ENCODE data around the gene WDR20. TPM values are rescaled to one million over a fixed set of nuclear protein-coding genes. Genes with fewer than 3 reads are reported as not detected.
"Not testable (repeated sequence)": the region's sequence is repeated elsewhere in the genome, so short reads cannot be mapped to it uniquely, and the experiment has no call there.

The WDR20 gene, protein sequence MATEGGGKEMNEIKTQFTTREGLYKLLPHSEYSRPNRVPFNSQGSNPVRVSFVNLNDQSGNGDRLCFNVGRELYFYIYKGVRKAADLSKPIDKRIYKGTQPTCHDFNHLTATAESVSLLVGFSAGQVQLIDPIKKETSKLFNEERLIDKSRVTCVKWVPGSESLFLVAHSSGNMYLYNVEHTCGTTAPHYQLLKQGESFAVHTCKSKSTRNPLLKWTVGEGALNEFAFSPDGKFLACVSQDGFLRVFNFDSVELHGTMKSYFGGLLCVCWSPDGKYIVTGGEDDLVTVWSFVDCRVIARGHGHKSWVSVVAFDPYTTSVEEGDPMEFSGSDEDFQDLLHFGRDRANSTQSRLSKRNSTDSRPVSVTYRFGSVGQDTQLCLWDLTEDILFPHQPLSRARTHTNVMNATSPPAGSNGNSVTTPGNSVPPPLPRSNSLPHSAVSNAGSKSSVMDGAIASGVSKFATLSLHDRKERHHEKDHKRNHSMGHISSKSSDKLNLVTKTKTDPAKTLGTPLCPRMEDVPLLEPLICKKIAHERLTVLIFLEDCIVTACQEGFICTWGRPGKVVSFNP
- 30.4 and 31.0 TPM in 2 replicates for total RNA-seq

DNA sequence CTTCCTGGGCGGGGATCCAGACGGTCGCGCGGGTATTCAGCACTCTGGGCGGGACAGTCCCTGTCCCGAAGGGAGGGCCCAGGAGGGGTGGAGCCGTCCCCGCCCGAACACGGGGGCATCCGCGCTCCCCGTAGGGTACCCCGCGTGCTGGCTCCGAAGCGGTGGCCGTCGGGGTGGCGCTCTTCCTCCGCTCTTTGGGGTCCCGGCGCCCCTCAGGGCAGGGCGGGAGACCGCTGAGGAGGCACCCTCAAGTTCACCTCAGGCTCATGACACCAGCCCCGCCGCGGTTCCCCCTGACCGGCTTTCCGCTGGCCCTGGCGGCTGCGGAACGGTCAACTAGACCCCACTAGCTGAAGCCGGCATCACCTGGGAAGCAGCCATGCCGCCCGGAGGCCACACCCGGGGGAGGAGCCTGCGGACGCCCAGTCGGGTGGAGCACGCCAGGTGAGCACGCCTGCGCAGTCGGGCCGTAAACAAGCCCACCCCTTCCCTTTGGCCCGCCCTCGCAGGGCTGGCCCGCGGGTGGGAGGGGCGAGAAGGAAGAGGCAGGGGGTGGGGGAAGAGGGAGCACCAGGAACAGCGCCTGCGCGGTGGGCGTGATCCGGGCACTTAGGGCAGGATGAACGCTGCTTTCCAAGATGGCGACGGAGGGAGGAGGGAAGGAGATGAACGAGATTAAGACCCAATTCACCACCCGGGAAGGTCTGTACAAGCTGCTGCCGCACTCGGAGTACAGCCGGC lies at the start of gene WDR20:
WDR20 (plus strand) TSS at position 612 of the 741 bp plus-strand sequence; CDS start at position 639, 27 bp downstream.
- peaks cover 1% of the 10 kb centered on the region for H3K36me3 Mint-ChIP-seq (ENCODE audit: low read depth)
- no peaks in the 10 kb centered on the region for H3K27me3 Mint-ChIP-seq
- H3K4me3 Mint-ChIP-seq = peak within 1 kb of the TSS; percentile 97
- intact Hi-C loops (cut with micrococcal nuclease) = loop anchor here (1.0 to 5.0 kb wide), 6 partner anchors 45 to 191 kb away; partner anchors contain the start of genes DYNC1H1 and HSP90AA1
- H3K9me3 Mint-ChIP-seq = no peaks in the 10 kb centered on the region
- H3K4me1 Mint-ChIP-seq = peaks cover 21% of the 10 kb centered on the region
- peak within 1 kb of the TSS; percentile 95 for H3K27ac Mint-ChIP-seq
- DNase-seq = peak; percentile 100

DNA sequence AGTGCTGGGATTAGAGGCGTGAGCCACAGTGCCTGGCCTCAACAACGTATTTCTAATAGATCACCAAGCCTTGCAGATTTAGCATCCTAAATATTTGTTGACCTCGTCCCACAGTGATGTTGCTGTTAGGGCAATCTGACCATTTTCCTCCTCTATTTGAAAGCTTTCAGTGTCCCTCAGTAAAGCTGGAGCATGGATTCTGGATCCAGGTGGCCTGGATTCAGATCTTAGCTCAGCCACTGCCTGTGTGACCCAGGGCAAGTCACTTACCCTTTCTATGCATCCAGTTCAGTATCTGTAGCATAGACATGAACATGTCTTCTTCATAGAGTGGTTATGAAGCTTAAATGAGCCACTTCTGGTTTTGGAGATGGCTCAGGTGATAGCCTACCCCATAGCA lies 49.0 kb upstream of the WDR20 start:
- Mint-ChIP-seq H3K4me1 (peaks cover 39% of the 10 kb centered on the region), H3K27me3 (no peaks in the 10 kb centered on the region), H3K9me3 (no peaks in the 10 kb centered on the region), H3K4me3 (no peak overlapping the region), H3K36me3 (ENCODE audit: low read depth) (peaks cover 14% of the 10 kb centered on the region), H3K27ac (no peak overlapping the region)
- intact Hi-C loops (cut with micrococcal nuclease) = loop anchor here (10.0 kb wide), 2 partner anchors 94 to 386 kb away; no protein-coding TSS in a partner anchor
- no peak for DNase-seq

DNA sequence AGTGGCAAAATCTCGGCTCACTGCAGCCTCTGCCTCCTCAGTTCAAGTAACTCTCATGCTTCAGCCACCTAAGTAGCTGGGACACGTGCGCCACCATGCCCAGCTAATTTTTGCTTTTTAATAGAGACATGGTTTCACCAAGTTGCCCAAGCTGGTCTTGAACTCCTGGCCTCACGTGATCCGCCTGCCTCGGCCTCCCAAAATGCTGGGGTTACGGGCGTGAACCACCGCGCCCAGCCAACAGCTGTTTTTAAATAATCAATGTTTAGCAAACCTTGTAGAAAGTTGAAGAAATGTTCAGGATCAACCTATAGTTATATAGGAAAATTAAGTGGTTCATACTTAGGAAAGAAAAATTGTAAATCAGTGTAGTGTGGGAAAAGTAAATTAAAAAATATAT lies 46.9 kb upstream of the WDR20 start:
- H3K4me1 Mint-ChIP-seq = peaks cover 46% of the 10 kb centered on the region
- H3K4me3 Mint-ChIP-seq = no peak overlapping the region
- no peak overlapping the region for H3K27ac Mint-ChIP-seq
- intact Hi-C loops (cut with micrococcal nuclease) = loop anchor here (10.0 kb wide), 2 partner anchors 92 to 388 kb away; no protein-coding TSS in a partner anchor
- no peaks in the 10 kb centered on the region for H3K9me3 Mint-ChIP-seq
- DNase-seq = no peak
- no peaks in the 10 kb centered on the region for H3K27me3 Mint-ChIP-seq
- H3K36me3 Mint-ChIP-seq (ENCODE audit: low read depth) = peaks cover 6% of the 10 kb centered on the region

DNA sequence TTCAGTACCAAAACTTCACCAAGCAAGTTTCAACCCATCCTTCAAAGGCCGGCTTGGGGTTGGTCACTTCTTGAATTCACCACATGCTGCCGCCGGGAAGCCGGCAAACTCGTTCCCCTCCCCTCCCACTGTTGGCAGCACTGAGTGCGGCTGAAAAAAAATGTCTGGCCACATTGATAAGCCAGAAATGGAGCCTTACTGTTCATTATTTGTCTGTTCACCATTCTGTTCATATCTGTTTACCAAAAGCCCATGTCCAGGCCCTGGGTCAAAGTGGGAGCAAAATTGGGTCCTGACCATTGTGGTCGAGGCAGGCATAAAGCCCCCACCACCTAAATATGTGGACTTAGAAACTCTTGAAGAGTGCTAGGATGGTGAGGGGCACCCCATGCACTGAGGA lies 45.6 kb upstream of the WDR20 start:
- Mint-ChIP-seq H3K4me3 (no peak overlapping the region), H3K4me1 (peaks cover 34% of the 10 kb centered on the region), H3K27ac (no peak overlapping the region), H3K36me3 (ENCODE audit: low read depth) (peaks cover 5% of the 10 kb centered on the region), H3K27me3 (no peaks in the 10 kb centered on the region), H3K9me3 (no peaks in the 10 kb centered on the region)
- intact Hi-C loops (cut with micrococcal nuclease) = loop anchor here (10.0 kb wide), 2 partner anchors 91 to 389 kb away; no protein-coding TSS in a partner anchor
- no peak for DNase-seq

DNA sequence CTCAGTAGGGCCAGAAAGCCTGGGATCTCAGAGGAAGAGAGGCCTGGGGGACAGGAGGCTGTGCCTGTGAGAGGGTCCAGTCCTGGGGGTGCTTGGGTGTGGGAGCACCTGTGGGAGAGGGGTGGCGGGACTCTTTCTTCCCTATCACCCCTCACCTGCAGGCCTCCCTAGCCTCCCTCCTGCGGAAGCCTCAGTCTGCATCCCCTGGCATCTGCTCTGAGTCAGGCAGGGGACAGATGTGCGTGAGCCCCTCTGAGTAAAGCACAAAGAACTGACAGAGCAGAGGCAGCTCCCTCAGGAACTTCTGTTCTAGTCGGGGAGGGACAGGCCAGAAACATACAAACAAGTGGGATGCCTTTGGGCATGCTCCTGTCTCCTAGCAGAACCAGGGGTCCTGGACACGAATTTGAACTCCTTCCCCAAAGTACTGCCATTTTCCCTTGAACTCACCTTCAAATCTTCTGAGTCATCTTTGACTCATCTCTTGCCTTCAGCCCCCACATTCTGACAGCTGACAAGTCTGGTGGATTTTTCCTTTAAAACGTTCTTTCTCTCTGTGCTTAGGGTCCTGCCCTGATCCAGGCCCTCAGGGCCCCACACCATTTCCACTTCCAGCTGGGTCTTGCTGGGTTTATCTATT lies 44.3 kb upstream of the WDR20 start:
- peaks cover 23% of the 10 kb centered on the region for H3K4me1 Mint-ChIP-seq
- H3K9me3 Mint-ChIP-seq = no peaks in the 10 kb centered on the region
- H3K4me3 Mint-ChIP-seq = no peak overlapping the region
- intact Hi-C loops (cut with micrococcal nuclease) = loop anchor here (10.0 kb wide), 2 partner anchors 89 to 391 kb away; no protein-coding TSS in a partner anchor
- no peaks in the 10 kb centered on the region for H3K36me3 Mint-ChIP-seq (ENCODE audit: low read depth)
- no peaks in the 10 kb centered on the region for H3K27me3 Mint-ChIP-seq
- no peak for DNase-seq
- H3K27ac Mint-ChIP-seq = peak overlapping the region; percentile 25

DNA sequence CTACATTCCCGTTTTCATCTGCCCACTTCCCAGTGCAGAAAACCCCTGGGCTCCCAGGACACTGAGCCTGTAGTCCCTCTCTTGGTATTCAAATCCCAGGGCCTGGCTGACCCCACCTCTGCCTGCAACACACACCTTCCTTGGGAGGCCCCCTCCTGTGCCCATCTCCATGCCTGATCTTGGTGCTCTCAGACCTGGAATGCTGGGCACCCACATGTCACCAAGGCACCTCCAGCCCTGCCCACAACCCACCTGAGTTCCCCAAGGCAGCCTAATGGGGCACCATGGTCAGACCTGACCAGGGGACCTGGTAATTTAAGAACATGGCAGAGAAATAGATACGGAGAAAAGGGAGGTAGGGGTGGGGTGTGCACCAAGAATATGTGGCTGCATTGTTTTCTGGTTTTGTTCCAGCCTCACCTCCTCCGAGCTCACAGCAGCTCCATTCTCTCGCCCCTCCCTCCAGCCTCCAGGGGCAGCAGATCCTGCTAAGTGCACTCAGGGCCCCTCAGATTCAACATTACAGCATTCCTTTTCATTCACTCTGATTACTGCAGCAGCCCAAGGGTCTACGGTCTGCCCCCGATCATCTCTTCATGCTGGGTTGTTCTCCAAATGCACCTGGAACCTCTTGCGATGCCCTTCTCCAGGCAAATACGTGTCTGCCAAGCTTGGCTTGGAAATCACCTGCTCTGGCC lies 43.7 kb upstream of the WDR20 start:
- Mint-ChIP-seq H3K9me3 (no peaks in the 10 kb centered on the region), H3K27me3 (peaks cover 2% of the 10 kb centered on the region), H3K4me3 (no peak overlapping the region), H3K4me1 (peaks cover 21% of the 10 kb centered on the region), H3K36me3 (ENCODE audit: low read depth) (no peaks in the 10 kb centered on the region), H3K27ac (peak overlapping the region; percentile 66)
- DNase-seq = no peak
- intact Hi-C loops (cut with micrococcal nuclease) = loop anchor here (1.0 to 10.0 kb wide), 4 partner anchors 33 to 391 kb away; no protein-coding TSS in a partner anchor

DNA sequence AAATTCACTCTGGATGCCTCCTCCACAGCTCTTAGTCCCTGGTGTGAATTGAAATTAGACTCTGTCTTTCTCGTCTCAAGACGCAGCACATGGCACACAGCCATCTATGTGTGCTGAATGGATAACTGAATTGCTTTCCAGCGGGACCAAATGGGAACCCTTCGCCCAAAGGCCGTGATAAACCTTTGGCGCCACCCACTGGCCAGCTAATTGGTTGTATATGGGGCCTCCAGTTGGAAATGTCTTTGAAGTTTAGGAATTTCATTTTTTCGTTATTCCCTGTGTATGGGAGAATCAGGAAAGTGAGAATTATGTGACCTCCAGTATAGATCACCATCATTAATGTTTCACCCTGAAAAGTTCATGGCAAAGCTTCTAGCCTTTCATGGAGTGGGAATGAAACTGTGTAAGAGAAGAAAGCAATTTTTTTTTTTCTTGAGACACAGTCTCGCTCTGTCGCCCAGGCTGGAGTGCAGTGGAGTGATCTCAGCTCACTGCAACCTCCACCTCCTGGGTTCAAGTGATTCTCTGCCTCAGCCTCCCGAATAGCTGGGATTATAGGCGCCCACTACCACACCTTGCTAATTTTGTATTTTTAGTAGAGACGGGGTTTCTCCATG lies 43.0 kb upstream of the WDR20 start:
- DNase-seq = peak; percentile 90
- peak overlapping the region; percentile 66 for H3K27ac Mint-ChIP-seq
- no peak overlapping the region for H3K4me3 Mint-ChIP-seq

DNA sequence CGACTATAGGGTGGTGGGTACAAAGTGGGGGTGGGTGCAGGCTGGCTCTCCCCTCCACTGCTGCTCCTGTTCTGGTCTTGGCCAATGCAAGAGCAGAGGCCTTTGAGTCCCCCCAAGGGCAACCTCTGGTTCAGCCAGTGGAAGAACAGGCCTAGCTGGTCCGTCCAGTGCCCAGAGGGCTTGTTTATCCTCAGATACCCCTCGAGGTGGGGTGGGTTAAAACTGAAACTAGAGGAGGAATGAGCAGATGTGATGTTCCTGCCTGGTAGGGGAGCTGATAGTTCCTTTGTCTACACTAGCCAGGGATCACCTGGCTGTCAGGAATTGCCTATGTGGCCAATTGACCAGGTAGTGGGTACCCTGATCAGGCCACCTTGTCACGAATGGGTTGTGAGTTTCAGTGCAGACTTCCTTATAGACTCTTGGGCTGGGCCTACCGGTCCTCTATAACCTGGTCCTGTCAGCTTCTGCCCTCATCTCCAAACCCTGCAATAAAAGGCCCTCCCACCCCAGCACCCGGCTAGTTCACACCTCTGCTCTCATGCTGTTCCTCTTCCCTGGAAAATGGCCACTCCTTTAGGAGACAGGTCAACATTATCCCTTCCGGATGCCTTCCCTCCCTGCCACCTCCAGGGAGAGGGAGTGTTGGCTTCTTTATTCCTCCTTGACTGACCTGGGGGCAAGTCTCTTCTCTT lies 42.1 kb upstream of the WDR20 start:
- intact Hi-C loops (cut with micrococcal nuclease) = loop anchor here (10.0 kb wide), 2 partner anchors 87 to 393 kb away; no protein-coding TSS in a partner anchor
- Mint-ChIP-seq H3K9me3 (no peaks in the 10 kb centered on the region), H3K4me1 (peaks cover 21% of the 10 kb centered on the region), H3K27me3 (peaks cover 2% of the 10 kb centered on the region), H3K36me3 (ENCODE audit: low read depth) (no peaks in the 10 kb centered on the region), H3K4me3 (no peak overlapping the region), H3K27ac (no peak overlapping the region)
- no peak for DNase-seq

More for the DNA sequence above, 43.0 kb upstream of the WDR20 start:
- Mint-ChIP-seq H3K4me1 (peaks cover 21% of the 10 kb centered on the region), H3K9me3 (no peaks in the 10 kb centered on the region), H3K36me3 (ENCODE audit: low read depth) (no peaks in the 10 kb centered on the region), H3K27me3 (peaks cover 2% of the 10 kb centered on the region)
- intact Hi-C loops (cut with micrococcal nuclease) = loop anchor here (1.0 to 10.0 kb wide), 4 partner anchors 33 to 392 kb away; no protein-coding TSS in a partner anchor

DNA sequence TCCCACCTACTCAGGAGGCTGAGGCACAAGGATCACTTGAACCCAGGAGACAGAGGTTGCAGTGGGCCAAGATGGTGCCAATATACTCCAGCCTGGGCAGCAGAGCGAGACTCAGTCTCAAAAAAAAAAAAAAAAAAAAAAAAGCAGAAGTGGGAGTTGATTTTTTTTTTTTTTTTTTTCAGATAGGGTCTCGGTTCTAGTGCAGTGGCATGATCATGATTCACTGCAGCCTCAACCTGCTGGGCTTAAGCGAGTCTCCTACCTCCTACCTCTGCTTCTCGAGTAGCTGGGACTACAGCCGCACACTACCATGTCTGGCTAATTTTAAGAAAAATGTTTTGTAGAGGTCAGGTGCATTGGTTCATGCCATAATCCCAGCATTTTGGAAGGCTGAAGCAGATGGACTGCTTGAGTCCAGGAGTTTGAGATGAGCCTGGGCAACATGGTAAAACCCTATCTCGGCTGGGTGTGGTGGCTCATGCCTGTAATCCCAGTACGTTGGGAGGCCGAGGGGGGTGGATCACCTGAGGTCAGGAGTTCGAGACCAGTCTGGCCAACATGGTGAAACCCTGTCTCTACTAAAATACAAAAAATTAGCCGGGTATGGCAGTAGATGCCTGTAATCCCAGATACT lies 36.5 kb upstream of the WDR20 start:
- H3K4me3 Mint-ChIP-seq = no peak overlapping the region
- no peak overlapping the region for H3K27ac Mint-ChIP-seq

DNA sequence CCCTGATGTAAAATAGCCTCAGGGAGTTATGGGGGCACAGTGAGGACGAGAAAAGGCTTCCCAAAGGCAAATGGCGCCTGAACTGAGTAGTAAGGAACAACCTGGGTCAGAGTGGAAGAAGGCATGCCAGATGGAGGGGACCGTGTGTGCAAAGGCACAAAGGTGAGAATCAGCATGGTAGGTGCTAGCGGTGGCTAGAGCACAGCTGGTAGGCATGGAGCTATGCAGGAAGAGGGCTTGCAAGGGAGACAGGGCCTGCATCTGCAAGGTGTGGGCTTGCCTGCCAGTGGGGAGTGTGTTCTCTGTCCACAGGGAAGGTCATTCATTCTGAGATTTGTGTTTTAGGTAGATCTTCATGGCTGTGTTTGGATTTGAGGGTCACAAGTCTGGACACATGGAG lies 34.3 kb upstream of the WDR20 start:
- H3K4me3 Mint-ChIP-seq = no peak overlapping the region

More for the DNA sequence above, 36.5 kb upstream of the WDR20 start:
- intact Hi-C loops (cut with micrococcal nuclease) = no loop called here
- Mint-ChIP-seq H3K9me3 (no peaks in the 10 kb centered on the region), H3K27me3 (peaks cover 7% of the 10 kb centered on the region), H3K4me1 (no peaks in the 10 kb centered on the region), H3K36me3 (ENCODE audit: low read depth) (no peaks in the 10 kb centered on the region)
- DNase-seq = no peak

DNA sequence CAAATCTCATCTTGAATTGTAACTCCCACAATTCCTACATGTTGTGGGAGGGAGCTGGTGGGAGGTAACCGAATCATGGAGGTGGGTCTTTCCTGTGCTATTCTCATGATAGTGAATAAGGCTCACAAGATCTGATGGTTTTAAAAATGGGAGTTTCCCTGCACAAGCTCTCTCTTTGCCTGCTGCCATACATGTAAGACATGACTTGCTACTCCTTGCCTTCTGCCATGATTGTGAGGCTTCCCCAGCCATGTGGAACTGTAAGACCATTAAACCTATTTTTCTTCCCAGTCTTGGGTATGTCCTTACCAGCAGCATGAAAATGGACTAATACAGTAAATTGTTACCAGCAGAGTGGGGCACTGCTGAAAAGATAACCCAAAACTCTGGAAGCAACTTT lies 30.4 kb upstream of the WDR20 start:
- not testable (repeated sequence) for H3K27ac Mint-ChIP-seq, DNase-seq

More for the DNA sequence above, 34.3 kb upstream of the WDR20 start:
- H3K27me3 Mint-ChIP-seq = peaks cover 7% of the 10 kb centered on the region
- intact Hi-C loops (cut with micrococcal nuclease) = no loop called here
- H3K36me3 Mint-ChIP-seq (ENCODE audit: low read depth) = no peaks in the 10 kb centered on the region
- H3K27ac Mint-ChIP-seq = no peak overlapping the region
- H3K9me3 Mint-ChIP-seq = peaks cover 4% of the 10 kb centered on the region
- DNase-seq = no peak
- no peaks in the 10 kb centered on the region for H3K4me1 Mint-ChIP-seq

DNA sequence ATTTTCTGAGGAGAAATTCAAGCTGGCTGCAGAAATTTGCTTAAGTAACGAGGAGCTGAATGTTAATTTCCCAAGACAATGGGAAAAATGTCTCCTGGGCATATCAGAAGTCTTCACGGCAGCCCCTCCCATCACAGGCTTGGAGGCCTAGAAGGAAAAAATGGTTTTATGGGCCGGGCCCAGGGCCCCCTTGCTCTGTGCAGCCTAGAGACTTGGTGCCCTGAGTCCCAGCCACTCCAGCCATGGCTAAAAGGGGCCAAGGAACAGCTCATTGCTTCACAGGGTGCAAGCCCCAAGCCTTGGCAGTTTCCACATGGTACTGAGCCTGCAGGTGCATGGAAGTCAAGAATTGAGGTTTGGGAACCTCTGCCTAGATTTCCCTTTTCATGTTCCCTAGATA lies 28.6 kb upstream of the WDR20 start:
- H3K9me3 Mint-ChIP-seq = peaks cover 4% of the 10 kb centered on the region
- intact Hi-C loops (cut with micrococcal nuclease) = no loop called here
- DNase-seq = no peak
- no peak overlapping the region for H3K4me3 Mint-ChIP-seq
- H3K36me3 Mint-ChIP-seq (ENCODE audit: low read depth) = no peaks in the 10 kb centered on the region
- no peak overlapping the region for H3K27ac Mint-ChIP-seq
- H3K27me3 Mint-ChIP-seq = peaks cover 1% of the 10 kb centered on the region
- no peaks in the 10 kb centered on the region for H3K4me1 Mint-ChIP-seq

More for the DNA sequence above, 30.4 kb upstream of the WDR20 start:
- H3K4me3 Mint-ChIP-seq; H3K4me1 Mint-ChIP-seq; intact Hi-C loops (cut with micrococcal nuclease); H3K27me3 Mint-ChIP-seq; H3K36me3 Mint-ChIP-seq (ENCODE audit: low read depth); H3K9me3 Mint-ChIP-seq: not testable (repeated sequence)

All from activated CD4-positive, alpha-beta T cell treated with anti-CD3 and anti-CD28 coated beads, Interleukin-2, amount 10 ng/mL, durations not matched to agents 24 days and 14 days (primary cell).